ENCODE measurements around the gene HIVEP2.

The HIVEP2 gene

DNA sequence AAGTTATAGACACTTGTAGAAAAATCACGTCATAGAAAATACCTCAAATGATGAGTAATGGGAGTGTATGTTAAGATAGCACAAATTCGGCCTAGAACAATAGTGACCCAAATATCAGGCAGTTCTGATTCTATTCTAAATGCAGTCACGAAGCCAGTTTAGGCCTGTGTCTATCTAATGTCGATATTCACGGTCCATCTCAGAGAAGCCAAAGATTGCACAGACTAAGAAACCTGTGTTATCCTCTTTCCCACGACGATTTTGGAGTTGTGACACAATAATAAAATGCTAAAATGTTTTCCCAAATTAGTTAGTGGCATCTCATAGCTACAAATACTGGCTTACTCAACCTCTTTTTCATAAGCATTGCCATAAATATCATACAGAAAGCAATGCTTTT lies 4.0 kb downstream of the HIVEP2 start:
- no peak overlapping the region for H3K27ac ChIP-seq
- H3K4me1 ChIP-seq (ENCODE audit: low read depth, poor library complexity, severe bottlenecking): peaks cover 20% of the 10 kb centered on the region
- no peak overlapping the region for H2AFZ ChIP-seq (ENCODE audit: low read depth)
- no peak overlapping the region for H3K9ac ChIP-seq
- H3K79me2 ChIP-seq (ENCODE audit: insufficient read depth, low read depth): peaks cover 77% of the 10 kb centered on the region
- no peaks in the 10 kb centered on the region for H3K27me3 ChIP-seq (ENCODE audit: insufficient read depth, low read depth)
- no peak overlapping the region for H3K4me2 ChIP-seq
- H3K36me3 ChIP-seq (ENCODE audit: insufficient read depth): no peaks in the 10 kb centered on the region
- TF ChIP-seq, protein P1, sequence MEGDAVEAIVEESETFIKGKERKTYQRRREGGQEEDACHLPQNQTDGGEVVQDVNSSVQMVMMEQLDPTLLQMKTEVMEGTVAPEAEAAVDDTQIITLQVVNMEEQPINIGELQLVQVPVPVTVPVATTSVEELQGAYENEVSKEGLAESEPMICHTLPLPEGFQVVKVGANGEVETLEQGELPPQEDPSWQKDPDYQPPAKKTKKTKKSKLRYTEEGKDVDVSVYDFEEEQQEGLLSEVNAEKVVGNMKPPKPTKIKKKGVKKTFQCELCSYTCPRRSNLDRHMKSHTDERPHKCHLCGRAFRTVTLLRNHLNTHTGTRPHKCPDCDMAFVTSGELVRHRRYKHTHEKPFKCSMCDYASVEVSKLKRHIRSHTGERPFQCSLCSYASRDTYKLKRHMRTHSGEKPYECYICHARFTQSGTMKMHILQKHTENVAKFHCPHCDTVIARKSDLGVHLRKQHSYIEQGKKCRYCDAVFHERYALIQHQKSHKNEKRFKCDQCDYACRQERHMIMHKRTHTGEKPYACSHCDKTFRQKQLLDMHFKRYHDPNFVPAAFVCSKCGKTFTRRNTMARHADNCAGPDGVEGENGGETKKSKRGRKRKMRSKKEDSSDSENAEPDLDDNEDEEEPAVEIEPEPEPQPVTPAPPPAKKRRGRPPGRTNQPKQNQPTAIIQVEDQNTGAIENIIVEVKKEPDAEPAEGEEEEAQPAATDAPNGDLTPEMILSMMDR (conservative IDR thresholded peaks at IDR 0.05; ENCODE audit: low read depth, low read length): no peak
- H4K20me1 ChIP-seq (ENCODE audit: insufficient read depth): no peaks in the 10 kb centered on the region; the same call in 1 of the 2 replicates
- no peak overlapping the region for H3K4me3 ChIP-seq (IDR thresholded peaks at IDR 0.05; ENCODE audit: insufficient read depth, low read depth, low read length)

GRCh38 chr6:142940487-142940886 lies 4.5 kb downstream of the HIVEP2 start:
- H3K27ac ChIP-seq: no peak overlapping the region
- no peak overlapping the region for H2AFZ ChIP-seq (ENCODE audit: low read depth)
- no peaks in the 10 kb centered on the region for H3K36me3 ChIP-seq (ENCODE audit: insufficient read depth)
- no peaks in the 10 kb centered on the region; the same call in 1 of the 2 replicates for H4K20me1 ChIP-seq (ENCODE audit: insufficient read depth)
- no peak overlapping the region for H3K4me3 ChIP-seq (IDR thresholded peaks at IDR 0.05; ENCODE audit: insufficient read depth, low read depth, low read length)
- H3K4me1 ChIP-seq (ENCODE audit: low read depth, poor library complexity, severe bottlenecking): peaks cover 25% of the 10 kb centered on the region
- peaks cover 82% of the 10 kb centered on the region for H3K79me2 ChIP-seq (ENCODE audit: insufficient read depth, low read depth)
- TF ChIP-seq, protein P1 (conservative IDR thresholded peaks at IDR 0.05; ENCODE audit: low read depth, low read length): no peak
- H3K4me2 ChIP-seq: no peak overlapping the region
- no peak overlapping the region for H3K9ac ChIP-seq
- H3K27me3 ChIP-seq (ENCODE audit: insufficient read depth, low read depth): no peaks in the 10 kb centered on the region

- no peak overlapping the region for H3K4me2 ChIP-seq
- TF ChIP-seq, protein P1 (conservative IDR thresholded peaks at IDR 0.05; ENCODE audit: low read depth, low read length): no peak
- H3K4me1 ChIP-seq (ENCODE audit: low read depth, poor library complexity, severe bottlenecking): peaks cover 40% of the 10 kb centered on the region
- H3K36me3 ChIP-seq (ENCODE audit: insufficient read depth): no peaks in the 10 kb centered on the region
- peaks cover 3% of the 10 kb centered on the region; the same call in 1 of the 2 replicates for H4K20me1 ChIP-seq (ENCODE audit: insufficient read depth)
- H3K79me2 ChIP-seq (ENCODE audit: insufficient read depth, low read depth): peaks cover 84% of the 10 kb centered on the region
- no peak overlapping the region for H3K4me3 ChIP-seq (IDR thresholded peaks at IDR 0.05; ENCODE audit: insufficient read depth, low read depth, low read length)
- no peak overlapping the region for H2AFZ ChIP-seq (ENCODE audit: low read depth)
- H3K27ac ChIP-seq: no peak overlapping the region
- H3K27me3 ChIP-seq (ENCODE audit: insufficient read depth, low read depth): no peaks in the 10 kb centered on the region
- no peak overlapping the region for H3K9ac ChIP-seq
Observed at GRCh38 chr6:142938510-142938909, 6.5 kb downstream of the HIVEP2 start.

DNA sequence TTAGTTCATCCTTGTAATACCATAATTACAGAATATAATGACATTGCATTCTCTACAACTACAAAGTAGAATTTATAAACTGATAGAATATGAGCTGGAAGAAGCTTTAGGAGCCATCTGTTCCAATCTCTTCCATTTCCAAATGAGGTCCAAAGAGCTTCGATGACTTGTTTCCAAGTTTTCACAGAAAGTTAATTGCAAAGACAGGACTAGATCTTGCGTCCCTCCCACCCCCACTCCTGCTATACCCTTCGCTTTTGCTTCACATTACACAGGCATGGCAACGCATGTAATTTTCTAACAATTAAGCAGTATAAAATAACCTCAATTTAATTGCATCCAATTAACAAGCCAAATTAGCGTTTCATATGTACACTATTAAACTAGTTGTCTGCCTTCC lies 7.0 kb downstream of the HIVEP2 start:
- TF ChIP-seq, protein P1 (conservative IDR thresholded peaks at IDR 0.05; ENCODE audit: low read depth, low read length): no peak
- no peaks in the 10 kb centered on the region for H3K27me3 ChIP-seq (ENCODE audit: insufficient read depth, low read depth)
- no peak overlapping the region for H3K4me2 ChIP-seq
- peaks cover 40% of the 10 kb centered on the region for H3K4me1 ChIP-seq (ENCODE audit: low read depth, poor library complexity, severe bottlenecking)
- H2AFZ ChIP-seq (ENCODE audit: low read depth): no peak overlapping the region
- H3K27ac ChIP-seq: no peak overlapping the region
- H3K36me3 ChIP-seq (ENCODE audit: insufficient read depth): no peaks in the 10 kb centered on the region
- H3K4me3 ChIP-seq (IDR thresholded peaks at IDR 0.05; ENCODE audit: insufficient read depth, low read depth, low read length): no peak overlapping the region
- H4K20me1 ChIP-seq (ENCODE audit: insufficient read depth): peaks cover 3% of the 10 kb centered on the region; the same call in 1 of the 2 replicates
- H3K79me2 ChIP-seq (ENCODE audit: insufficient read depth, low read depth): peaks cover 82% of the 10 kb centered on the region
- H3K9ac ChIP-seq: no peak overlapping the region

All from KMS-11 (cell line).